ENCODE measurements around the gene CDAN1.

DNA sequence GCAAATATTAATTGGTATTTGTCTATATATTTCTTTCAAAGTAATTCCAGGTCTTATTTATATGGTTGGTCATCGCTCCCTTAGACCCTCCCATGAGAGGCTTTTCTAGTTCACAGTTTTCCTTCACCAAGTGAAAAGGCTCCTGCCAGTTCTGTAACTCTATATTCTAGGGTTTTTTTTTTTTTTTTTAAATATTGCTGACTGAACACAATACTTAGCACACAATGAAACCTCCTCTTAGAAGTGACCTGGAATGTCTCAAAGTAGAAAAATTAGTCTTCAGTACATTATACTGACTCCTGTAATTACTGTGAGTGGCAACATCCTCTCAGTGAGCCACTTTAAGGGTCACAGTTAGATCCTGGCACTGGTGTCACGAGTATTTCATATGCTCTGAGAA is 48.6 kb upstream of the CDAN1 start:
- TF ChIP-seq FOXM1 (IDR thresholded peaks at IDR 0.05; ENCODE audit: borderline replicate concordance) (no peak), L3MBTL2 (conservative IDR thresholded peaks at IDR 0.05) (no peak)
